Psoas muscle (tissue), 8 donors: ENCODE data around the gene HMCN1. TPM values are rescaled to one million over a fixed set of nuclear protein-coding genes. Genes with fewer than 3 reads are reported as not detected.

Experiments
- ATAC-seq, 4 donors: fragments of 200-7000 bp; cut with Tn5 transposase; one replicate each; pipeline ENCODE4 v1.9.1; 2020; ENCODE audit warnings: moderate library complexity in 3 of 4, mild to moderate bottlenecking in 2 of 4
- DNase-seq, 2 donors: peaks; one replicate each; pipeline ENCODE4 v3.0.0-alpha.2; 2020
- H3K27ac ChIP-seq: fragments of 200-600 bp; one replicate; pipeline ENCODE4 v1.8.0; 2022
- H3K27me3 ChIP-seq, 3 donors: fragments of 200-600 bp in 1 of 3; one replicate each; pipeline versions ENCODE4 v1.6.1 to v1.8.0; 2013 to 2022; ENCODE audit warnings: low read length in 2 of 3, mild to moderate bottlenecking in 2 of 3, moderate library complexity in 1 of 3; ENCODE audit not compliant: insufficient read depth in 3 of 3
- H3K36me3 ChIP-seq, 2 donors: fragments of 200-600 bp in 1 of 2; one replicate each; pipeline versions ENCODE4 v1.6.1 to v1.8.0; 2013 to 2022; ENCODE audit warnings: low read depth in 1 of 2, mild to moderate bottlenecking in 1 of 2, moderate library complexity in 1 of 2; ENCODE audit not compliant: insufficient read depth in 1 of 2
- H3K4me1 ChIP-seq: fragments of 200-600 bp; one replicate; pipeline ENCODE4 v1.8.0; 2022
- H3K4me3 ChIP-seq: fragments of 200-600 bp; one replicate; pipeline ENCODE4 v1.8.0; 2022; ENCODE audit warnings: mild to moderate bottlenecking
- H3K9me3 ChIP-seq: fragments of 200-600 bp; one replicate; pipeline ENCODE4 v1.8.0; 2022
- WGBS, 3 donors: extraction: QIAGEN DNeasy Blood & Tissue Kit; methylation state at CpG; one replicate each; pipeline versions ENCODE4 v1.1.6 to v1.1.7; 2013; 5-methylcytosine and 5-hydroxymethylcytosine counted together
- intact Hi-C, 2 donors: fragments of 100-400 bp; cut with DNase I; formaldehyde crosslinking; loops; one replicate each; pipeline versions ENCODE4 v1.11.0 to v1.14.2; 2022
- polyA plus RNA-seq, 3 donors: library from polyadenylated mRNA; stranded (reverse); fragments of 200-250 nt; gene quantifications; one replicate each; pipeline ENCODE4 v1.2.3, GENCODE V29; 2013
- total RNA-seq, 4 donors: library from RNA; stranded (reverse); fragmentation: NEBNext Ultra II Directional in 2 of 4; extraction: Animal tissue kit (Norgen Biotek cat#: 25700) in 2 of 4; gene quantifications; one replicate each; pipeline versions ENCODE4 v1.2.1 to v1.2.4, GENCODE V29; 2021 to 2023
- TF ChIP-seq, protein P1 (sequence below): fragments of 200-600 bp; IDR thresholded peaks from one replicate; pipeline ENCODE4 v1.8.0; 2022; ENCODE audit warnings: antibody characterized with exemption
- donor health status: healthy with polysubstance abuse.
- donor health status: DM: no; HTN: no; CAD: no; lungs with moderate emphysema.
- donor health status: Bipolar disorder and iron deficiency.
- donor health status: healthy.
- donor health status: DM: yes; HTN: yes; CAD: no.
- donor health status: DM: no; HTN: no; CAD: no.
- donor health status: DM: no; HTN: no; CAD: no.
- donor health status: DM: yes; HTN: yes; CAD: no.

Gene HMCN1
- total and polyA plus RNA-seq, 7 donors, result 1.3 to 6.5 (median 1.8) TPM

DNA sequence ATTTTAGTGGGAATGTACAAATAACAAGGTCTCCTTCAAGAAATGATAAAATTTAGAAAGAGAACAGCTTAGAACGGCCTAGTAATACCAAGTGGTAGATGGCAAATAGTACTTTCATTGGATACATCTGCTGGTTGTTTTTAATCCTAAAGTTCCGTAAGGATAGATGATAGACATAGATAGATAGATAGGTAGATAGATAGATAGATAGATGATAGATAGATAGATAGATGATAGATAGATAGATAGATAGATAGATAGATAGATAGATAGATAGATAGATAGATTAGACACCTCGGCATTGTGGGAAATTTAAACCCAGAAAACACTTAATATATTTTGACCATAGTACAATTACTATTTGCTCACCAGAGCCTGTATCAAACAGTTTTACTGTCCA, 352.4 kb downstream of the HMCN1 start:
- Histone ChIP-seq H3K9me3 (no peaks in the 10 kb centered on the region), H3K4me3 (no peak overlapping the region), H3K4me1 (peaks cover 3% of the 10 kb centered on the region), H3K36me3 (no peaks in the 10 kb centered on the region), H3K27ac (no peak overlapping the region), H3K27me3 (no peaks in the 10 kb centered on the region)
- DNase-seq, result no peak
- TF ChIP-seq, protein P1, sequence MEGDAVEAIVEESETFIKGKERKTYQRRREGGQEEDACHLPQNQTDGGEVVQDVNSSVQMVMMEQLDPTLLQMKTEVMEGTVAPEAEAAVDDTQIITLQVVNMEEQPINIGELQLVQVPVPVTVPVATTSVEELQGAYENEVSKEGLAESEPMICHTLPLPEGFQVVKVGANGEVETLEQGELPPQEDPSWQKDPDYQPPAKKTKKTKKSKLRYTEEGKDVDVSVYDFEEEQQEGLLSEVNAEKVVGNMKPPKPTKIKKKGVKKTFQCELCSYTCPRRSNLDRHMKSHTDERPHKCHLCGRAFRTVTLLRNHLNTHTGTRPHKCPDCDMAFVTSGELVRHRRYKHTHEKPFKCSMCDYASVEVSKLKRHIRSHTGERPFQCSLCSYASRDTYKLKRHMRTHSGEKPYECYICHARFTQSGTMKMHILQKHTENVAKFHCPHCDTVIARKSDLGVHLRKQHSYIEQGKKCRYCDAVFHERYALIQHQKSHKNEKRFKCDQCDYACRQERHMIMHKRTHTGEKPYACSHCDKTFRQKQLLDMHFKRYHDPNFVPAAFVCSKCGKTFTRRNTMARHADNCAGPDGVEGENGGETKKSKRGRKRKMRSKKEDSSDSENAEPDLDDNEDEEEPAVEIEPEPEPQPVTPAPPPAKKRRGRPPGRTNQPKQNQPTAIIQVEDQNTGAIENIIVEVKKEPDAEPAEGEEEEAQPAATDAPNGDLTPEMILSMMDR, result no peak
- intact Hi-C loops, result loop anchor here in 1 of 2 donors (10.0 kb wide), 1 partner anchor 362 kb away; no protein-coding TSS in a partner anchor
- no peak for ATAC-seq
- 94 to 97% (median 95%) methylated on average over 3 of the region's 3 CpGs for WGBS, 3 donors

DNA sequence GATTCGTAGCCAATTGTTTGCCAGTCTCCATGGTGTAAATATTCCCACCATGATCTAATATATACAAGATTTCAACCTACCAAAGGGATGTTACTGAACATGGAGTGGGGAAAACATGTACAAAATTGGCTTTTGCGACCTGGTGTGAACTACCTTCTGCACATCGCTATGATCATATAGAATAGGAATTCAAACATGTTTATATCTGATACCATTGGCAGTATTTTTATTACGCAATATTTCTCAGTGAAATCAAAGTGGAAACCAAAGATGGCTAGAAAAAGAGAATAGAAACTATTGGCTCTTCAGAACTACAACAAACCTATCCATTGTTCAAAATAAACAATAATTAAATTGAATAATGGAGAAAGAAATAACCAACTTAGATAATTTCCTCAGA, 355.7 kb downstream of the HMCN1 start:
- Histone ChIP-seq H3K36me3 (no peaks in the 10 kb centered on the region), H3K27me3 (no peaks in the 10 kb centered on the region), H3K4me3 (no peak overlapping the region), H3K27ac (no peak overlapping the region), H3K9me3 (no peaks in the 10 kb centered on the region), H3K4me1 (no peaks in the 10 kb centered on the region)
- TF ChIP-seq, protein P1, result no peak
- ATAC-seq (no peak), DNase-seq (no peak)
- WGBS, 3 donors, result 95 to 96% (median 95%) methylated on average over 4 of the region's 4 CpGs
- intact Hi-C loops, result loop anchor here in 1 of 2 donors (10.0 kb wide), 1 partner anchor 365 kb away; no protein-coding TSS in a partner anchor

DNA sequence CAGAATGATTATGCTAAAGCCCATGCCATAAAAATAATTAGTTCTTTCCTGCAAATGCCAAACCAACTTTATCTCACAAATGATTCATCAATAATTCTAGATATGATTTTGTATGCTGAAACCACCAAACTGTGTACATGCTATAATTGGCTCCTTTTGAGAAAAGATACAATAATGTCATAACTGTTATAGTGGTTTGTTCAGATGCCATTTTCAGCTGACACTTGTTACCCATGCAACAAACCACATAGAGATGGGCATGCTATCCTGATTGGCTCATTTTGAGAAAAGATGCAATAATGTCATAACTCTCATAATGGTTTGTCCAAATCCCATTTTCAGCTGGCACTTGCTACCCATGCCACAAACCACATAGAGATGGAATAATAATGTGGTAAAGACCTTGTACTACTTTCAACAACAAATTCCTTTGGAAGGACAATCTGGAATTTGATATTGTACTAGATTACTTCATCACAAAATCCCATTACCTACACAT, 357.1 kb downstream of the HMCN1 start:
- H3K9me3 ChIP-seq, result no peaks in the 10 kb centered on the region
- no peaks in the 10 kb centered on the region for H3K27me3 ChIP-seq
- no peaks in the 10 kb centered on the region for H3K36me3 ChIP-seq
- no peak overlapping the region for H3K4me3 ChIP-seq
- intact Hi-C loops, result no loop called here
- ATAC-seq, result no peak
- TF ChIP-seq, protein P1, result no peak
- H3K4me1 ChIP-seq, result no peaks in the 10 kb centered on the region
- no peak overlapping the region for H3K27ac ChIP-seq
- no peak for DNase-seq

DNA sequence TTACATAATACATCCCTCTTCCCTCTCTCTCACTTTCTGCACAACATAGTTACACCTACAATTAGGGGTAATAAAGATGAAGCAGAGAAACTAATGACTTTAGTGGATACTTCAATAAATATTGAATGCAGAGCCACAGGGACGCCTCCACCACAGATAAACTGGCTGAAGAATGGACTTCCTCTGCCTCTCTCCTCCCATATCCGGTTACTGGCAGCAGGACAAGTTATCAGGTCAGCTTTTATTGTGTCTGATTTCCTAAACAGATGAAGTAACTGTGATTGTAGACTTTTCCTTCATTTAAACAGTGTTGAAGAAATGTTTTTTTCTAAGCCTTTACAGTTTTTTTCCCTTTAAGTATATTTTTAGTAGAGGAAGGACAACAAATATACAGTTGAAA, 359.2 kb downstream of the HMCN1 start:
- H3K27ac ChIP-seq, result no peak overlapping the region
- no peak for DNase-seq

More for the DNA sequence above, 359.2 kb downstream of the HMCN1 start:
- intact Hi-C loops, result no loop called here
- Histone ChIP-seq H3K27me3 (no peaks in the 10 kb centered on the region), H3K4me3 (no peak overlapping the region), H3K36me3 (no peaks in the 10 kb centered on the region), H3K4me1 (no peaks in the 10 kb centered on the region), H3K9me3 (no peaks in the 10 kb centered on the region)
- WGBS, 3 donors, result 10 to 12% (median 10%) methylated on average over 2 of the region's 2 CpGs
- no peak for ATAC-seq
- TF ChIP-seq, protein P1, result no peak
